ENCODE measurements around the gene ATG14.
A peak's percentile ranks its signal among the peaks of the same experiment; 100 is the strongest.

ATG14 gene

DNA sequence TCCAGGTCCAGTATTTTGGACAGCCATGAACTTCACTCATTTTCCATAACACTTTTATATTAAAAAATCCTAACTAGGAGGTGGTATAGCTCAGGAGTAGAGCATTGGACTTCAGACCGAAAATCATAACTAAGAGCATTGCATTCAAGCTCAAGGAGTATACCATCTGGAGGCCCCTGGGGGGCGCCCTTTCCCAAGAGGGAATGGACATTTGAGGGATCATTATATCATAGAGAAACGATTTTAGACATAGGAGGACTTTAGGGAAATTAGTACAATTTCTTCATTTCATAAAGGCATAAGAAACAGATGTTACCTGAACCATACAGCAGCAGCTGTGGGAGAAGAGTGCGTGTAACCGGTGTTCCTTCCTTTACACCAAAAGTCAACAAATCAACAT lies 5.2 kb upstream of the ATG14 start:
- DNase-seq (ENCODE audit: extremely low read depth, low read depth), result no peak
- TF ChIP-seq, protein P1, sequence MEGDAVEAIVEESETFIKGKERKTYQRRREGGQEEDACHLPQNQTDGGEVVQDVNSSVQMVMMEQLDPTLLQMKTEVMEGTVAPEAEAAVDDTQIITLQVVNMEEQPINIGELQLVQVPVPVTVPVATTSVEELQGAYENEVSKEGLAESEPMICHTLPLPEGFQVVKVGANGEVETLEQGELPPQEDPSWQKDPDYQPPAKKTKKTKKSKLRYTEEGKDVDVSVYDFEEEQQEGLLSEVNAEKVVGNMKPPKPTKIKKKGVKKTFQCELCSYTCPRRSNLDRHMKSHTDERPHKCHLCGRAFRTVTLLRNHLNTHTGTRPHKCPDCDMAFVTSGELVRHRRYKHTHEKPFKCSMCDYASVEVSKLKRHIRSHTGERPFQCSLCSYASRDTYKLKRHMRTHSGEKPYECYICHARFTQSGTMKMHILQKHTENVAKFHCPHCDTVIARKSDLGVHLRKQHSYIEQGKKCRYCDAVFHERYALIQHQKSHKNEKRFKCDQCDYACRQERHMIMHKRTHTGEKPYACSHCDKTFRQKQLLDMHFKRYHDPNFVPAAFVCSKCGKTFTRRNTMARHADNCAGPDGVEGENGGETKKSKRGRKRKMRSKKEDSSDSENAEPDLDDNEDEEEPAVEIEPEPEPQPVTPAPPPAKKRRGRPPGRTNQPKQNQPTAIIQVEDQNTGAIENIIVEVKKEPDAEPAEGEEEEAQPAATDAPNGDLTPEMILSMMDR (IDR thresholded peaks at IDR 0.05; ENCODE audit: low read depth, low read length, missing control alignments), result peak; percentile 63
- no peak overlapping the region for H3K4me3 ChIP-seq (replicated peaks; ENCODE audit: low read depth, low read length)

DNA sequence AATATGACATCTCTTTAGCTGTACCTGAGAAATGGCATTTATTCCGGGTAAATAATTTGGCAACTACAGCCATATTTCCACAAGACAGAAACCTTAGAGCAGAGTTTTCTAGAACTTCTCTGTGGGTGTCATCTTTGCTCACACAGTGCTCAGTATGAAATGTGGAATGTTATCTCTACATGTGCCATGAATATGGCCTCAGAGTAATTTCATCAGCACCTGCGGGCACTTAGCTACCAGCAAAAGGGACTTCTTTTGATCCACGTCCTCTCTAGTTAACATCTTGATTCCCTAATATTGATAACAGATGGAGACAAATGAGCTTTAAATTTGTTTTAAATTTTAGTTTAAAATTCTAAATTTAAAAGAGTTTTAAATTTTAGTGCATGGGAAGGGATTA lies 2.9 kb upstream of the ATG14 start:
- TF ChIP-seq, protein P1 (IDR thresholded peaks at IDR 0.05; ENCODE audit: low read depth, low read length, missing control alignments), result no peak
- H3K4me3 ChIP-seq (replicated peaks; ENCODE audit: low read depth, low read length), result no peak overlapping the region
- DNase-seq (ENCODE audit: extremely low read depth, low read depth), result no peak

DNA sequence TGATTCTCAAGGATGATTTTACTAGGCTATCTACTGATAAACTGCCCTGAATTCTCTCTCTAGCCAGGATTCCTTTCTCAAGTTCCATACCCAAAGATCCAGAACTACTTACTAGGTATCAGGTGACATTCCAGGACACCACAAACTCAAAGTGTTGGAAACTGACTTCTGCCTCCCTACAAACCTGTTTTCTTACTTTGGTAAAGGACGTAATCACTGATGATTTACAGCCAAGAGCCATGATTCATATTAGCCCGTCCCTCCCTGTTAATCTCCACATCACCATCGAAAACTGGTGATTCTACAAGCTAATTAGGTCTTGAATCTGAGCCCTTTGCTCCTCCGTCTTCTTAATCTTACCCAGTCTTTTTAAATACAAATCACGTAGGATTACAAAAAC lies 1.0 kb upstream of the ATG14 start:
- DNase-seq (ENCODE audit: extremely low read depth, low read depth), result no peak
- TF ChIP-seq, protein P1 (IDR thresholded peaks at IDR 0.05; ENCODE audit: low read depth, low read length, missing control alignments), result no peak
- no peak overlapping the region for H3K4me3 ChIP-seq (replicated peaks; ENCODE audit: low read depth, low read length)

DNA sequence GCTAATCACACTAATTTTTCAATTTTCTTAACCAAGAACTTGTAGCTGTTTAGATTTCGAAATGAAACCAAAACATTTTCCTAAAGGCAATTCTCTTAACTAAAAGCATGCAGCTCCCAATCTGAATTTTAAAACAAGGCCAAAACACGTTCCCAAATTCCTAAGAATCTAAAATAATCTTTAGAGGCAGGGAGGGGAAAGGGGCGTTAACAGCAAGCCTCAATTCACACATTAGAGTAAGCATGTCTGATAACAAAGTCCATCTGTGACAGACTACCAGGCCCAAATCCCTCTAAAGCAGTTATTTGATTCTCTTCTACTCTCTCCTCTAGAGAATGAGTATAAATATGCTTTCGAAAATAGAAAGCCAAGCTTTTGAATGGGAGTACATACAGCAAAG lies 754 bp downstream of the ATG14 start:
- peak overlapping the region; percentile 85 for H3K4me3 ChIP-seq (replicated peaks; ENCODE audit: low read depth, low read length)
- DNase-seq (ENCODE audit: extremely low read depth, low read depth), result no peak
- TF ChIP-seq, protein P1 (IDR thresholded peaks at IDR 0.05; ENCODE audit: low read depth, low read length, missing control alignments), result no peak

DNA sequence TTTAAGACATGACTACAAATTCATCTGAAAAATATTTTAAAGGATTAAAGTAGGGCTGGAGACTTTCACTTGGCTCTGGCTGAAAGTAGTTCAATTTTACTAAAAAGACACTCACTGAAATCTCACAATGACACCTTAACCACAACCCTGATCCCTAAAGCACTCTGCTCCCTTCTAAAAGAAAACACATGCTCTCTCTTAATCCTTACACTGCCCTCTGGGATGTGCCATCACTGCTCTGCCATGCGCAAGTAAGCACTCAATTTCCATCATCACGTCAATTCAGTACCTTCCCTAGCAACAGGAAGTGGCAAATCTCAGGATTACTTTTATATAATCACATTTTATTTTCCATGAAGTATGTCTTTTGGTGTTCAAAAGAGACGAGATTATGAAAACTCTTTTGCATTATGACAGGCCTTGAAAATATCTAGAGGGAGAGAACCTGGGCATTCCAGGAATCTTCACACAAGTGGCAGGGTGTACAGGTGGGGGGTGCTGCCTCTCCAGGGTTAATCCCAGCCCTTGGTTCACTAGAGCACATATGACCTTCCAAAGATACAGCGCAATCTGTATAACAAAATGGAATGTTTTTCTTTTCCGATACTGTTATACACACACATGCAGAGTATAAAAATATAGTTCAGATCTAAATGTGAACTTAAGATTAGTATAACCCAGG lies 7.3 kb downstream of the ATG14 start:
- peak; percentile 35 for DNase-seq (ENCODE audit: extremely low read depth, low read depth)
- TF ChIP-seq, protein P1 (IDR thresholded peaks at IDR 0.05; ENCODE audit: low read depth, low read length, missing control alignments), result no peak
- H3K4me3 ChIP-seq (replicated peaks; ENCODE audit: low read depth, low read length), result no peak overlapping the region

DNA sequence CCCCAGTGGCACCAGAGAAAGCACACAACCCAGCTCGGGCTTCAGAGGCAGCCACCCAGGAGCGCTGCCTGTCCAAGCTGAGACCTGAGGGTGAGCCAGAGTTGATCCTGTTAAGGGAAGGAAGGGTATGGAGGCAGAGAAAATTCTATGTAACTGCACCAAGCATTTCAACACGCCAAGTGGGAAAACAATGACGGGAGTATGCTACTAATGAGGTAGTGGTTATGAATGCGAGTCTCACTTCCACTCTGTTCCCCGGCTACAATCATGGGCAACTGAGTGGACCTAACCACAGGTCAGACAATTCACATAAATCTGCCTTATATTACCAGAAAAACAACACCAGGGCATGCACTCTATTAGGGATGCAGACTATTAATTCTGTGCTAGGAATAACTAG lies 9.9 kb downstream of the ATG14 start:
- TF ChIP-seq, protein P1 (IDR thresholded peaks at IDR 0.05; ENCODE audit: low read depth, low read length, missing control alignments), result no peak
- H3K4me3 ChIP-seq (replicated peaks; ENCODE audit: low read depth, low read length), result no peak overlapping the region
- no peak for DNase-seq (ENCODE audit: extremely low read depth, low read depth)

DNA sequence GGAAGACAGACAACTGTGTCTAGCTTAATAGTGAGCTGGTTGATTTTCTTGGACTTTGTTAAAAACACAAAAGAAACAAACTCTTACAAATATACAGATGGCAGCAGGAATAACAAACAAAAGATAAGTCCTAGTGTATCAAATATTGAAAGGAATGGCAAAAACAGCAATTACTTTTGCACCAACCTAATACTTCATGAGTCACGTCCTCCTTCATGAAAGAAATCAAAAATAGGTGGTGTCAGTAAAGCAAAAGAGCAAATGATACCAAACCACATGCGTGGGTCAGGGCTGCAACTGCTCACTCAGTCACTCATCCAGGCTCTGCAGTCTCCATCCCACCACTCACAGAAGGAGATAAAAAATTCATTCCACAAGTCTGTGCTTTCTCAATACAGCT lies 11.8 kb downstream of the ATG14 start:
- DNase-seq (ENCODE audit: extremely low read depth, low read depth), result no peak
- TF ChIP-seq, protein P1 (IDR thresholded peaks at IDR 0.05; ENCODE audit: low read depth, low read length, missing control alignments), result no peak
- no peak overlapping the region for H3K4me3 ChIP-seq (replicated peaks; ENCODE audit: low read depth, low read length)

Measured in HFF-Myc (cell line).